ENCODE results near the gene INPP5E.

Gene INPP5E

GRCh38 chr9:136397643-136398042, 42.0 kb downstream of the INPP5E start:
- H3K4me3 ChIP-seq (ENCODE audit: control insufficient read depth, low read depth, low read length) = no peak overlapping the region
- no peak for DNase-seq (ENCODE audit: low read depth)

GRCh38 chr9:136396219-136396515, 43.5 kb downstream of the INPP5E start:
- no peak for DNase-seq (ENCODE audit: low read depth)
- H3K4me3 ChIP-seq (ENCODE audit: control insufficient read depth, low read depth, low read length) = no peak overlapping the region
- TF ChIP-seq CTCF (conservative IDR thresholded peaks at IDR 0.05; ENCODE audit: control insufficient read depth, insufficient read depth, low read depth, low read length) = no peak

More at GRCh38 chr9:136397643-136398042, 42.0 kb downstream of the INPP5E start:
- TF ChIP-seq CTCF (conservative IDR thresholded peaks at IDR 0.05; ENCODE audit: control insufficient read depth, insufficient read depth, low read depth, low read length) = no peak

GRCh38 chr9:136395345-136396218, 44.1 kb downstream of the INPP5E start:
- DNase-seq (ENCODE audit: low read depth) = no peak
- H3K4me3 ChIP-seq (ENCODE audit: control insufficient read depth, low read depth, low read length) = no peak overlapping the region
- TF ChIP-seq CTCF (conservative IDR thresholded peaks at IDR 0.05; ENCODE audit: control insufficient read depth, insufficient read depth, low read depth, low read length) = no peak

- DNase-seq (ENCODE audit: low read depth) = no peak
- no peak overlapping the region for H3K4me3 ChIP-seq (ENCODE audit: control insufficient read depth, low read depth, low read length)
- no peak for TF ChIP-seq CTCF (conservative IDR thresholded peaks at IDR 0.05; ENCODE audit: control insufficient read depth, insufficient read depth, low read depth, low read length)
Measured at GRCh38 chr9:136395020-136395340, 44.7 kb downstream of the INPP5E start.

- H3K4me3 ChIP-seq (ENCODE audit: control insufficient read depth, low read depth, low read length) = no peak overlapping the region
- TF ChIP-seq CTCF (conservative IDR thresholded peaks at IDR 0.05; ENCODE audit: control insufficient read depth, insufficient read depth, low read depth, low read length) = no peak
- no peak for DNase-seq (ENCODE audit: low read depth)
Measured at GRCh38 chr9:136394312-136395019, 45.2 kb downstream of the INPP5E start.

- no peak overlapping the region for H3K4me3 ChIP-seq (ENCODE audit: control insufficient read depth, low read depth, low read length)
- TF ChIP-seq CTCF (conservative IDR thresholded peaks at IDR 0.05; ENCODE audit: control insufficient read depth, insufficient read depth, low read depth, low read length) = no peak
- DNase-seq (ENCODE audit: low read depth) = no peak
Measured at GRCh38 chr9:136393531-136393930, 46.1 kb downstream of the INPP5E start.
